HL-60 (cell line): Measurements from ENCODE around the gene LSMEM2.
A peak's percentile ranks its signal among the peaks of the same experiment; 100 is the strongest.

Source experiments
- GABPA ChIP-seq: IDR thresholded peaks from 2 replicates; pipeline ENCODE4 v1.6.1; 2012; ENCODE audit warnings: low read depth
- POLR2AphosphoS5 ChIP-seq: IDR thresholded peaks from 2 replicates; pipeline ENCODE4 v1.6.1; 2012; ENCODE audit warnings: low read depth
- SPI1 ChIP-seq: IDR thresholded peaks from 2 replicates; pipeline ENCODE4 v1.6.1; 2012; ENCODE audit warnings: low read depth, mild to moderate bottlenecking, borderline replicate concordance
- TF ChIP-seq, protein P1 (sequence below): IDR thresholded peaks from one replicate; pipeline ENCODE4 v1.5.1; 2011; ENCODE audit warnings: low read length, control low read depth, inconsistent platforms; ENCODE audit not compliant: insufficient read depth
- TF ChIP-seq, protein P2 (sequence below): IDR thresholded peaks from 2 replicates; pipeline ENCODE4 v1.6.1; 2012; ENCODE audit warnings: low read depth; ENCODE audit not compliant: insufficient replicate concordance

DNA sequence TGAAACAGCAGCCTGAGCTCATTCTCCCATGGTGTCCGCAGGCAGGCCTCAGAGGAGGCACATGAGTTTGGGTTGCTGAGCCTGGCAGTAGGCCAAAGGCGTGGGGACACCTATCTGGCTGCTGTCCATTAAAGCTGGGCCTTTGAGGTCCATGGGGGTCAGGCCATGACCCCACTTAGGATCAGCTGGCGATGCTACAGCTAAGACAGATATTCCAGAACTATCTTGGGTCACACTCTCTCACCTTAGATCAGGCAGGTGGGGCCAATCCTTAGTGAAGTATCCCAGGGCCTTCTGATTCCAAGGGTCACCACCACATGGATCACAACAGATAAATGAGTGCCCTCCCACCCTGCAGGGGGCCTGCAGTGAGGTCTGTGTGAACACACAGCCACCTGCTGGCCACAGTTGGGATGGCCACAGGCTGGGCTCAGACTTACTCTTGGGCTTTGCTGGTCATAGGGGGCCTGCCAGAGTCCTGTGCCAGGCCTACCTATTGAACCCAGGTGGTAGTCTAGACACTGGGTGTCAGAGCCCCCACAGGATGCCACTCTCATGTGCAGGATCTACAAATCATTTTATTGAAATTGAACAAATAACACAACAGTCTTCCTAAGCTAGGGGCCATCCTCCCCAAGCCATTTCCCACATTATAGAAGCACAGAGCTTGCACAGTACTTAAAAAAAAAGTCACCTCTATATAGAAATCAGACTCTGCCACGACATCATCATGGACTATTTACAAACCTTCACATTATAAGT, 45.6 kb downstream of the LSMEM2 start:
- TF ChIP-seq, protein P1, sequence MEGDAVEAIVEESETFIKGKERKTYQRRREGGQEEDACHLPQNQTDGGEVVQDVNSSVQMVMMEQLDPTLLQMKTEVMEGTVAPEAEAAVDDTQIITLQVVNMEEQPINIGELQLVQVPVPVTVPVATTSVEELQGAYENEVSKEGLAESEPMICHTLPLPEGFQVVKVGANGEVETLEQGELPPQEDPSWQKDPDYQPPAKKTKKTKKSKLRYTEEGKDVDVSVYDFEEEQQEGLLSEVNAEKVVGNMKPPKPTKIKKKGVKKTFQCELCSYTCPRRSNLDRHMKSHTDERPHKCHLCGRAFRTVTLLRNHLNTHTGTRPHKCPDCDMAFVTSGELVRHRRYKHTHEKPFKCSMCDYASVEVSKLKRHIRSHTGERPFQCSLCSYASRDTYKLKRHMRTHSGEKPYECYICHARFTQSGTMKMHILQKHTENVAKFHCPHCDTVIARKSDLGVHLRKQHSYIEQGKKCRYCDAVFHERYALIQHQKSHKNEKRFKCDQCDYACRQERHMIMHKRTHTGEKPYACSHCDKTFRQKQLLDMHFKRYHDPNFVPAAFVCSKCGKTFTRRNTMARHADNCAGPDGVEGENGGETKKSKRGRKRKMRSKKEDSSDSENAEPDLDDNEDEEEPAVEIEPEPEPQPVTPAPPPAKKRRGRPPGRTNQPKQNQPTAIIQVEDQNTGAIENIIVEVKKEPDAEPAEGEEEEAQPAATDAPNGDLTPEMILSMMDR = peak; percentile 89
- no peak for TF ChIP-seq GABPA
- TF ChIP-seq, protein P2, sequence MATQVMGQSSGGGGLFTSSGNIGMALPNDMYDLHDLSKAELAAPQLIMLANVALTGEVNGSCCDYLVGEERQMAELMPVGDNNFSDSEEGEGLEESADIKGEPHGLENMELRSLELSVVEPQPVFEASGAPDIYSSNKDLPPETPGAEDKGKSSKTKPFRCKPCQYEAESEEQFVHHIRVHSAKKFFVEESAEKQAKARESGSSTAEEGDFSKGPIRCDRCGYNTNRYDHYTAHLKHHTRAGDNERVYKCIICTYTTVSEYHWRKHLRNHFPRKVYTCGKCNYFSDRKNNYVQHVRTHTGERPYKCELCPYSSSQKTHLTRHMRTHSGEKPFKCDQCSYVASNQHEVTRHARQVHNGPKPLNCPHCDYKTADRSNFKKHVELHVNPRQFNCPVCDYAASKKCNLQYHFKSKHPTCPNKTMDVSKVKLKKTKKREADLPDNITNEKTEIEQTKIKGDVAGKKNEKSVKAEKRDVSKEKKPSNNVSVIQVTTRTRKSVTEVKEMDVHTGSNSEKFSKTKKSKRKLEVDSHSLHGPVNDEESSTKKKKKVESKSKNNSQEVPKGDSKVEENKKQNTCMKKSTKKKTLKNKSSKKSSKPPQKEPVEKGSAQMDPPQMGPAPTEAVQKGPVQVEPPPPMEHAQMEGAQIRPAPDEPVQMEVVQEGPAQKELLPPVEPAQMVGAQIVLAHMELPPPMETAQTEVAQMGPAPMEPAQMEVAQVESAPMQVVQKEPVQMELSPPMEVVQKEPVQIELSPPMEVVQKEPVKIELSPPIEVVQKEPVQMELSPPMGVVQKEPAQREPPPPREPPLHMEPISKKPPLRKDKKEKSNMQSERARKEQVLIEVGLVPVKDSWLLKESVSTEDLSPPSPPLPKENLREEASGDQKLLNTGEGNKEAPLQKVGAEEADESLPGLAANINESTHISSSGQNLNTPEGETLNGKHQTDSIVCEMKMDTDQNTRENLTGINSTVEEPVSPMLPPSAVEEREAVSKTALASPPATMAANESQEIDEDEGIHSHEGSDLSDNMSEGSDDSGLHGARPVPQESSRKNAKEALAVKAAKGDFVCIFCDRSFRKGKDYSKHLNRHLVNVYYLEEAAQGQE = no peak
- no peak for TF ChIP-seq POLR2AphosphoS5
- no peak for TF ChIP-seq SPI1
